GM12878 (cell line): ENCODE results near the gene SFXN1.

Experiments used
- CTCF ChIP-seq, 3 experiments: IDR thresholded peaks in 2 of 3; conservative IDR thresholded peaks in 1 of 3; 2 replicates each; pipeline ENCODE4 v1.5.1; 2011; ENCODE audit warnings: low read depth in 3 of 3, low read length in 3 of 3, mild to moderate bottlenecking in 3 of 3, control low read depth in 2 of 3, moderate library complexity in 2 of 3, inconsistent platforms in 1 of 3, mixed read lengths in 1 of 3; ENCODE audit not compliant: control insufficient read depth in 2 of 3, insufficient read depth in 1 of 3; ENCODE audit errors: extremely low read depth in 1 of 3
- EP300 ChIP-seq, 2 experiments: fragments of 150-350 bp in 1 of 2; IDR thresholded peaks; 2 replicates each; pipeline ENCODE4 v1.6.1; 2011 to 2012; ENCODE audit warnings: low read depth in 2 of 2, low read length in 2 of 2, borderline replicate concordance in 1 of 2, improper control_type of control experiment in 1 of 2, inconsistent platforms in 1 of 2; ENCODE audit not compliant: control insufficient read depth in 1 of 2
- EZH2 ChIP-seq: IDR thresholded peaks from 2 replicates; pipeline ENCODE4 v1.6.1; 2012; ENCODE audit warnings: low read depth, mild to moderate bottlenecking, control low read depth, inconsistent platforms, low read length, borderline replicate concordance; ENCODE audit not compliant: control insufficient read depth
- MEF2A ChIP-seq: IDR thresholded peaks from 2 replicates; pipeline ENCODE4 v1.6.1; 2011; ENCODE audit warnings: low read depth, mild to moderate bottlenecking, low read length, moderate library complexity; ENCODE audit not compliant: insufficient read depth
- NR2C2 ChIP-seq: IDR thresholded peaks from 2 replicates; pipeline ENCODE4 v1.6.1; 2011; ENCODE audit warnings: borderline replicate concordance, low read depth; ENCODE audit not compliant: control insufficient read depth, insufficient read length
- POLR2AphosphoS2 ChIP-seq: IDR thresholded peaks from 2 replicates; pipeline ENCODE4 v1.6.1; 2011; ENCODE audit warnings: low read depth, mild to moderate bottlenecking, low read length, improper control_type of control experiment, moderate library complexity
- RAD51 ChIP-seq: fragments of 450-650 bp; IDR thresholded peaks from 2 replicates; pipeline ENCODE4 v1.6.1; 2016; ENCODE audit warnings: moderate library complexity, mild to moderate bottlenecking, inconsistent platforms
- RBBP5 ChIP-seq: fragments of 200-600 bp; sonication (generic); conservative IDR thresholded peaks from 2 replicates; pipeline ENCODE4 v1.6.1; 2016
- RCOR1 ChIP-seq: conservative IDR thresholded peaks from 2 replicates; pipeline ENCODE4 v1.6.1; 2012; ENCODE audit warnings: low read depth, low read length, improper control_type of control experiment
- RELA ChIP-seq: fragments of 450-650 bp; IDR thresholded peaks from 2 replicates; pipeline ENCODE4 v1.8.0; 2014; ENCODE audit warnings: borderline replicate concordance; ENCODE audit not compliant: partially characterized antibody
- REST ChIP-seq: IDR thresholded peaks from 2 replicates; pipeline ENCODE4 v1.6.1; 2012; ENCODE audit warnings: mild to moderate bottlenecking, low read depth, low read length
- SP1 ChIP-seq: IDR thresholded peaks from one replicate; pipeline ENCODE4 v1.6.1; 2011; ENCODE audit warnings: low read depth, low read length
- SREBF1 ChIP-seq: IDR thresholded peaks from 2 replicates; pipeline ENCODE4 v1.6.1; 2012; ENCODE audit warnings: mild to moderate bottlenecking, low read length

- TF ChIP-seq RAD51, result no peak
- no peak for TF ChIP-seq CTCF (IDR thresholded peaks at IDR 0.05 in 2 of 3, conservative IDR thresholded peaks at IDR 0.05 in 1 of 3; ENCODE audit: control insufficient read depth in 2 of 3, extremely low read depth in 1 of 3, insufficient read depth in 1 of 3, low read depth in 3 of 3, low read length in 3 of 3)
- TF ChIP-seq RELA, result no peak
- TF ChIP-seq MEF2A, result no peak
- no peak for TF ChIP-seq EZH2
- no peak for TF ChIP-seq RCOR1
- no peak for TF ChIP-seq REST
- TF ChIP-seq NR2C2, result no peak
- no peak for TF ChIP-seq RBBP5
- no peak for TF ChIP-seq SREBF1
- no peak for TF ChIP-seq EP300 (IDR thresholded peaks at IDR 0.05; ENCODE audit: borderline replicate concordance in 1 of 2, control insufficient read depth in 1 of 2, low read depth in 2 of 2, low read length in 2 of 2)
- no peak for TF ChIP-seq SP1
- no peak for TF ChIP-seq POLR2AphosphoS2
These were observed 6.5 kb downstream of the SFXN1 start for GRCh38 chr5:175484829-175485228.
